Measurements from ENCODE around the gene KCNQ1. TPM values are rescaled to one million over a fixed set of nuclear protein-coding genes. Genes with fewer than 3 reads are reported as not detected.

Gene KCNQ1
- total RNA-seq, 1 donor from 2014 or later: 3.4 TPM

DNA sequence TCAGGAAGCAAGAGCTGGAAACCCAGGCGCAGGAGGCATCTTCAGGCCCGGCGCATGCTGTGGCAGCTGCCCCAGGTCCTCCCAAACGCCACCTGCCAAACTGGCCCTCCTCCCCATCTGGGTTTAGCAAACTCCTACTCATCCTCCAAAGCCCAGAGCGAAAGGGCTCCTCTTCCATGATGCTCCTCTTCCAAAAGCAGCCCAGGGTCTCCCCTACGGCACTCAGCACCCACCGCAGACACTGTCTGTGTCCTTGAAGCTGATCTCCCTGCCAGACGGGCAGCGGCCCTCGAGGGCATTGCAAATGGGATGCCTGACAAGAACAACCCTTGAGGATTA is 414.9 kb downstream of the KCNQ1 start:
- Mint-ChIP-seq H3K27ac (no peak overlapping the region), H3K27me3 (ENCODE audit: low read depth) (peaks cover 18% of the 10 kb centered on the region), H3K4me3 (ENCODE audit: low read depth) (no peak overlapping the region), H3K36me3 (ENCODE audit: low read depth) (no peaks in the 10 kb centered on the region), H3K9me3 (no peaks in the 10 kb centered on the region), H3K4me1 (ENCODE audit: low read depth) (no peaks in the 10 kb centered on the region)
- no peak for DNase-seq (ENCODE audit: low spot score)
- intact Hi-C loops (cut with micrococcal nuclease): no loop called here

DNA sequence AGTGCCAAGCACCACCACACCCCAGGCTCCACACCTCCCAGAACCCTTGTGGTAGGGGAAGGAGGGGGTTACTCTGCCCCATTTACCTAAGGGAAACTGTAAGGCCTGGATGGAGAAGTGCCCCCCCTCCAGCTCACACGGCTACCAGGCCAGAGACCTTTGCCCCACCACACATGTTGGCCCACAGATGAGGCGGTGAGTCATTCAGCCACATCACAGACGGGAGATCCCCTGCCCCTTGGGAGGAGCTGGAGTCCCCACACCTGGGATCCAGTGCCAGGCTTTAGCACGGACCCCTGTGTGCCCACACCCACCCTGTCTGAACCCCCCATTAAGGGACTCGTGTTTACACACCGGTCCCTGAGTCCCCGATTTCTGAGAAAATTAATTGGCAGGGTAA is 415.8 kb downstream of the KCNQ1 start:
- Mint-ChIP-seq H3K4me3 (ENCODE audit: low read depth) (no peak overlapping the region), H3K36me3 (ENCODE audit: low read depth) (no peaks in the 10 kb centered on the region), H3K27ac (no peak overlapping the region), H3K9me3 (no peaks in the 10 kb centered on the region), H3K4me1 (ENCODE audit: low read depth) (no peaks in the 10 kb centered on the region), H3K27me3 (ENCODE audit: low read depth) (peaks cover 23% of the 10 kb centered on the region)
- no peak for DNase-seq (ENCODE audit: low spot score)
- intact Hi-C loops (cut with micrococcal nuclease): no loop called here

DNA sequence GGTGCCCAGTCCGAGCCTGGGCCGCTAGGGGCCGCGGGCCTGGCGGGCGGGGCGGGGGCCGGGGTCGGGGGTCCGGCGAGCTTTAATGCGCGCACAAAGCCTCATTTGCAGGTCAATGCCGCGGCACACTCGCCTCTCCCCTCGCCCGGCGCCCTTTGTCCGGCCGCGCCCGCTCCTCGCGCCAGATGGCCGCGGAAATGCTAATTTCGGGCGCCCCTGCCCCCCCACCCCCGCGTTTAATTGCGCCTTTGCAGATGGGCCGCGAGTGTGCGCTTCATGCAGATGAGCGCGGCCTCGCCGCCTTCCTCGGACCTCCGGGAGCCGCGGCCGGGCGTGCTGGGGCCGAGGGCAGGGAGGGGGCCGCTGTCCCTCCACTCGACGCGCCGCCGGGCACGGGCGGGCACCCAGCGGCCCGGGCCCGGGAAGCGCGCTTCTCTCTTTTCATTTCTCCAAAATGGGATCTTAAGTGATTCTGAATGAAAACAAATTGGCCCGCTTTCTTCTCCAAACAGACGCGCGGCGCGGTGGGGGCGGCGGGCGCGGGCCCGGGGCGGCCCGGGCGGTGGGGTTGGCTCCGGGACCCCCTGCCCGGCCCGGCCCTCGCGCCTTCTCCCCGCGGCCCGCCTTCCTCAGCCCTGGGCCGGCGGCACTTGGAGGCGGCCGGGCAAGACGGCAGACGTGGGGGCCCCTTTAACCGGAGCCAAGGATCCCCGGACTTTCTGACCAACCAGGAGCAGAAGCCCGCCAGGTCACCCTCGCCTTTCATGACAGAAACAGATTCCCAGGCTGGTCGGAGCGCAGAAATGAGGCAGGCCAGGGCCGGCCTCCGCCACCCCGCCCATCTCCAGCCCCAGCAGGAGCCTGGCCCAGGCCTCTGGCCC is 417.8 kb downstream of the KCNQ1 start:
- Mint-ChIP-seq H3K36me3 (ENCODE audit: low read depth) (no peaks in the 10 kb centered on the region), H3K4me3 (ENCODE audit: low read depth) (no peak overlapping the region), H3K27me3 (ENCODE audit: low read depth) (peaks cover 36% of the 10 kb centered on the region), H3K4me1 (ENCODE audit: low read depth) (no peaks in the 10 kb centered on the region), H3K9me3 (no peaks in the 10 kb centered on the region), H3K27ac (no peak overlapping the region)
- intact Hi-C loops (cut with micrococcal nuclease): no loop called here
- DNase-seq (ENCODE audit: low spot score): no peak

- Mint-ChIP-seq H3K27me3 (ENCODE audit: low read depth) (peaks cover 42% of the 10 kb centered on the region), H3K9me3 (no peaks in the 10 kb centered on the region)
- no peak for DNase-seq (ENCODE audit: low spot score)
These were observed 418.4 kb downstream of the KCNQ1 start for GRCh38 chr11:2863276-2863618.

DNA sequence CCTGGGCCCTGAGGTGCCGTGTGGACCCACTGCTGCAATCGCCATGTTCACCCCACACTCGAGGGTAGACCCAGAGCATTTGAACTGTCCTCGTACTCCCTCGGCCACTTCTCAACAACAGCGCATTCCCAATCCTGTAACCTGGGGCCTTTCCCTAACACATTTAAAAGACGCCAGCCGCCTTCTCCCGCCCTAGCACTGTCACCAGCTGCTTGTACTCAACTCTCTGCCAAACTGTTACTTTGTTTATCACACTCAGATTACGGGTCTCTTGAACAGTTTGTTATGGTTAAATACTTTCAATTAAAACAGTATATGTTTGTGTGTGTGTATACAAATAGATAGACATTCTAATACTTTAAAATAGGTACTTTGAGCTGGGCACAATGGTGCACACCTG is 420.1 kb downstream of the KCNQ1 start:
- Mint-ChIP-seq H3K4me3 (ENCODE audit: low read depth) (no peak overlapping the region), H3K27ac (no peak overlapping the region), H3K36me3 (ENCODE audit: low read depth) (no peaks in the 10 kb centered on the region), H3K27me3 (ENCODE audit: low read depth) (peaks cover 50% of the 10 kb centered on the region), H3K9me3 (no peaks in the 10 kb centered on the region), H3K4me1 (ENCODE audit: low read depth) (no peaks in the 10 kb centered on the region)
- intact Hi-C loops (cut with micrococcal nuclease): no loop called here
- DNase-seq (ENCODE audit: low spot score): no peak

More at GRCh38 chr11:2863276-2863618, 418.4 kb downstream of the KCNQ1 start:
- Mint-ChIP-seq H3K36me3 (ENCODE audit: low read depth) (no peaks in the 10 kb centered on the region), H3K4me3 (ENCODE audit: low read depth) (no peak overlapping the region), H3K4me1 (ENCODE audit: low read depth) (no peaks in the 10 kb centered on the region), H3K27ac (no peak overlapping the region)
- intact Hi-C loops (cut with micrococcal nuclease): no loop called here

DNA sequence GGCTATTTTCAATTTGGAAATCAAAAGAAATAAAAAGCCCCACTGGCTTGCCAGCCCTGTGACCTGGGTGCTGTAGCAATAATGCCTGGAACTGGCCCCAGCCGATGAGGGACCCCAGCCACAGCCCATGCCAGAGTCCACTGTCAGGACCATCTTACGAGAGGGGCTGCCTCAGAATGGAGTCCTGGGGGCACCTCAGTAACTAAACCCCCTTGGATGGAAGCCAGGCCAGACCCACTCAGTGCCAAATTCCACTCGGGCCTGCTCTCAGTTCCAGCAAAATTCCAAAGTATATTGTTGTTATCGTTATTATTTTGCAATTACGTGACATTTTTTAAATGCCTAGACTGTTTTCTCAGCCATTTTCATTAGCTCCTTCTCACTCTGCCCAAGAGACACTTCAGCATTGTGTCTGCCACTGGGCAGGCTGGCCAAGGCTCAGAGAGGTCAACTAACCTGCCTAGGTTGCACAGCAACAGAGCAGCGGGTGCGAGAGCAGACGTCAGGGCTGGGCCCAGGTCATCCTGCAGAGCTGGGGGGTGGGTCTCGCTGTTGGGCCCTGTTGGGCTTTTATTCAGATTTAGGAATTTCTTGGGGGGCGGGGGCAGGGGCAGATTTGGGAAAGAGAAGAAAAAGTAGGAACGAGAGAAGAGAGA is 421.2 kb downstream of the KCNQ1 start:
- no peaks in the 10 kb centered on the region for H3K9me3 Mint-ChIP-seq
- peaks cover 53% of the 10 kb centered on the region for H3K27me3 Mint-ChIP-seq (ENCODE audit: low read depth)
- no peak overlapping the region for H3K4me3 Mint-ChIP-seq (ENCODE audit: low read depth)
- no peaks in the 10 kb centered on the region for H3K36me3 Mint-ChIP-seq (ENCODE audit: low read depth)
- intact Hi-C loops (cut with micrococcal nuclease): no loop called here
- no peaks in the 10 kb centered on the region for H3K4me1 Mint-ChIP-seq (ENCODE audit: low read depth)
- no peak for DNase-seq (ENCODE audit: low spot score)
- no peak overlapping the region for H3K27ac Mint-ChIP-seq

GRCh38 chr11:2867142-2867541 is 422.3 kb downstream of the KCNQ1 start:
- no peak for DNase-seq (ENCODE audit: low spot score)
- no peaks in the 10 kb centered on the region for H3K36me3 Mint-ChIP-seq (ENCODE audit: low read depth)
- intact Hi-C loops (cut with micrococcal nuclease): no loop called here
- H3K9me3 Mint-ChIP-seq: no peaks in the 10 kb centered on the region
- peaks cover 55% of the 10 kb centered on the region for H3K27me3 Mint-ChIP-seq (ENCODE audit: low read depth)
- no peak overlapping the region for H3K4me3 Mint-ChIP-seq (ENCODE audit: low read depth)
- no peak overlapping the region for H3K27ac Mint-ChIP-seq
- H3K4me1 Mint-ChIP-seq (ENCODE audit: low read depth): no peaks in the 10 kb centered on the region

DNA sequence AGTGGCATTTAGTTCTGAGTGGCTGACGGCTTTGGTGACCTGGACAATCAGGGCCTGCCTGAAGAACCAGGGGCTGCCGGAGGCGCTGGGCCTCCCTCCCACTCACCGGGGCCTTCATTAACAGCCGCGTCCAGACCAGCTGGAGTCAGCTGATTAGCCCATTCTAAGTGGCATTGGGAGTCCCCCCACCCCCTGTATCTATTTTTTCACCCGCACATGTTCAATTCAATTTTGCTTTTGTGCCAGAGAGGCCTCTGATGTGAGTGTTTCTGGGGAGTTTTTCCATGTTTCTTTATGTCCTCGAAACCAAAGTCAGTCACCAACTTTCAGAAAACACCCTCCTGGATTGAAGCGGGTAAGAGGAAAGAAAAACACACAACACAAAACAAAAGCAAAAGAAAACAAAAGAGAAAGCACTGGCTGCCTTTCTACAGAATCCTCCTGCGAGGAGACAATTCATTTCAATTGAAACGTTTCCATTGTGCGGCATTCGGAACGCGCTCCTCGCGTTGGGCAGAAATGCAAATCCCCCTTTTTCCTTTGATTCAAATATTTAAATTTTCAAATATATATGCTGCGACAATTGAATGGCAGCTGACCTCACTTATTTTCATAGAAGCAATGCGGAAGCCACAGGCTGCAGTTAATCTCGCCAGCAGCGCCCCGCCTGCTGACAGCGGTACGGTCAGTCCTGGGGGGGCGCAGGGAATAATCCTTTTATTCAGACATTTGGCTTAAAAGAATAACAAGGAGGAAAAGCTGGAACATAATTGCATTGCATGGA is 423.1 kb downstream of the KCNQ1 start:
- intact Hi-C loops (cut with micrococcal nuclease): no loop called here
- H3K27ac Mint-ChIP-seq: no peak overlapping the region
- no peaks in the 10 kb centered on the region for H3K4me1 Mint-ChIP-seq (ENCODE audit: low read depth)
- DNase-seq (ENCODE audit: low spot score): no peak
- no peak overlapping the region for H3K4me3 Mint-ChIP-seq (ENCODE audit: low read depth)
- peaks cover 55% of the 10 kb centered on the region for H3K27me3 Mint-ChIP-seq (ENCODE audit: low read depth)
- no peaks in the 10 kb centered on the region for H3K36me3 Mint-ChIP-seq (ENCODE audit: low read depth)
- no peaks in the 10 kb centered on the region for H3K9me3 Mint-ChIP-seq

- DNase-seq (ENCODE audit: low spot score): no peak
- H3K27me3 Mint-ChIP-seq (ENCODE audit: low read depth): peaks cover 51% of the 10 kb centered on the region
- H3K27ac Mint-ChIP-seq: no peak overlapping the region
- H3K4me1 Mint-ChIP-seq (ENCODE audit: low read depth): no peaks in the 10 kb centered on the region
- no peaks in the 10 kb centered on the region for H3K9me3 Mint-ChIP-seq
- intact Hi-C loops (cut with micrococcal nuclease): no loop called here
- H3K36me3 Mint-ChIP-seq (ENCODE audit: low read depth): no peaks in the 10 kb centered on the region
- no peak overlapping the region for H3K4me3 Mint-ChIP-seq (ENCODE audit: low read depth)
These were observed 423.8 kb downstream of the KCNQ1 start for GRCh38 chr11:2868506-2869133.

- DNase-seq (ENCODE audit: low spot score): no peak
- no peaks in the 10 kb centered on the region for H3K36me3 Mint-ChIP-seq (ENCODE audit: low read depth)
- peaks cover 47% of the 10 kb centered on the region for H3K27me3 Mint-ChIP-seq (ENCODE audit: low read depth)
- H3K4me3 Mint-ChIP-seq (ENCODE audit: low read depth): no peak overlapping the region
- no peak overlapping the region for H3K27ac Mint-ChIP-seq
- no peaks in the 10 kb centered on the region for H3K4me1 Mint-ChIP-seq (ENCODE audit: low read depth)
- intact Hi-C loops (cut with micrococcal nuclease): no loop called here
- H3K9me3 Mint-ChIP-seq: no peaks in the 10 kb centered on the region
These were observed 424.3 kb downstream of the KCNQ1 start for GRCh38 chr11:2869134-2869526.

GRCh38 chr11:2869561-2870427 is 425.0 kb downstream of the KCNQ1 start:
- Mint-ChIP-seq H3K4me1 (ENCODE audit: low read depth) (no peaks in the 10 kb centered on the region), H3K9me3 (no peaks in the 10 kb centered on the region), H3K4me3 (ENCODE audit: low read depth) (no peak overlapping the region), H3K36me3 (ENCODE audit: low read depth) (no peaks in the 10 kb centered on the region), H3K27ac (no peak overlapping the region), H3K27me3 (ENCODE audit: low read depth) (peaks cover 41% of the 10 kb centered on the region)
- intact Hi-C loops (cut with micrococcal nuclease): no loop called here
- DNase-seq (ENCODE audit: low spot score): no peak

DNA sequence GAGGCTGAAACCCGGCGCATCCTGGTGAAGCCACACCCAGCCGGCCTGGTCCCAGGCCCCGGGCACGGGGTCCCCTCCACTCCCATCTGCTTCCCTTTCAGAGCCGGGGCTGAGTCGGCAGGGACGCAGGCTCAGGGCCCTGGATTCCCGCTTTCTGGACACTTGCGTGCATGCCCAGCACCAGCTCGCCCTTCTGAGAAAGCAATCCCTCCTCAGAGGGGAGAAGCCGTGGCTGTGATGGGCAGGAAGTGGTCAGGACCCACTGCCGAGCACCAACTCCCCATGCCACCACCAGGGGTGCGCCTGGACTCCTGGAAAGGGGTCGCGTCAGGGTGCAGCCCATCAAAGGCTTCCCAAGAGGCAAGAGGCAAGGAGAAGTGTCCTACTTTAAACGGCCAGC is 425.7 kb downstream of the KCNQ1 start:
- no peak overlapping the region for H3K4me3 Mint-ChIP-seq (ENCODE audit: low read depth)
- no peaks in the 10 kb centered on the region for H3K4me1 Mint-ChIP-seq (ENCODE audit: low read depth)
- no peak overlapping the region for H3K27ac Mint-ChIP-seq
- intact Hi-C loops (cut with micrococcal nuclease): no loop called here
- H3K9me3 Mint-ChIP-seq: no peaks in the 10 kb centered on the region
- peaks cover 36% of the 10 kb centered on the region for H3K27me3 Mint-ChIP-seq (ENCODE audit: low read depth)
- no peaks in the 10 kb centered on the region for H3K36me3 Mint-ChIP-seq (ENCODE audit: low read depth)
- no peak for DNase-seq (ENCODE audit: low spot score)
